Hematopoietic multipotent progenitor cell treated with erythropoietin and hydrocortisone succinate and interleukin-3 and kit ligand, for 8 days (in vitro differentiated cells): ENCODE measurements around the gene MPPED1.

Experiments used
- DNase-seq: peaks from one replicate; pipeline ENCODE4 v3.0.0-alpha.2; 2015

The MPPED1 gene, protein sequence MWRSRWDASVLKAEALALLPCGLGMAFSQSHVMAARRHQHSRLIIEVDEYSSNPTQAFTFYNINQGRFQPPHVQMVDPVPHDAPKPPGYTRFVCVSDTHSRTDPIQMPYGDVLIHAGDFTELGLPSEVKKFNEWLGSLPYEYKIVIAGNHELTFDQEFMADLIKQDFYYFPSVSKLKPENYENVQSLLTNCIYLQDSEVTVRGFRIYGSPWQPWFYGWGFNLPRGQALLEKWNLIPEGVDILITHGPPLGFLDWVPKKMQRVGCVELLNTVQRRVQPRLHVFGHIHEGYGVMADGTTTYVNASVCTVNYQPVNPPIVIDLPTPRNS

DNA sequence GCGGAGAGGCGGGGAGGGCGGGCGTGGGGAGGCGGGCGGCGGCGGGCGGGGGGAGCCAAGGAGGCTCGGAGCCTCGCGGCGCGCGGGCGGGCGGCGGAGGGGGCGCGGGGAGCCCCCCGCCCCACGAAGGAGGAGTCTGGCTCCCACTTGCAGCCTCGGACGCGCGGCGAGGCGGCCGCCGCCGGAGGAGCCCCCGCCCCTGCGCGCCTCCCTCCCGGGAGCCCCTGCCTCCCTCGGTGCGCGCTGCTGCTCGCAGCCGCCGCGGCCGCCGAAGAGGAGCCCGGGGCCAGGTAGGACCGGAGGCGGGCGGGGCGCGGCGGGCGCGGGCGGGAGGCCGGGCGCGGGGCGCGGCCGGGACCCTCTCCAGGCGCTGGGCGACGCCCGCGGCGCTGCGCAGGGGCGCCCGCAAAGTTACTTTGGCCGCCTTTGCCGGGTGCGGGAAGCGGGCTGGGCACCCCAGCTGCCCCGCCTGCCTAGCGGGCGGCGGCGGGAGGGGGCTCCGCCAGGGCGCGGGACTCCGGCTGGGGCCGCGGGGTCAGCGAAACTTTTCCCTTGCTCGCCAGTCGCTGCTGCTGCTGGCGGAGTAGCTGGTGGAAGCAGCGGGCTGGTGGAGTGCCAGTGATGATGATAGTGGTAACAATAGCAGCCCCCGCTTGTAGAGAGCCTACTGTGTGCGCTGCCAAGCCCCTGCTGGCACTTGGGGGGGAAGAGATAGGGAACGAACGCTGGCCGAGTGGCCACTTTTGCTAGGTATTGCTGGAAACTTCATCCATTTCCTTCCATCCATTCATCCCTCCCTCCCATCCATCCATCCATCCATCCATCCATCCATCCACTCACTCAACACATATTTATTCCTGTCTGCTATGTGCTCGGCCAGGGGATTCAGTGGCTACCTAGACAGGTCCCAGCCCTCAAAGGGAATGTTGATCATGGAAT lies at the start of gene MPPED1:
Gene MPPED1 (plus strand): TSS at position 146 of the 939 bp plus-strand sequence. CDS start 12,972 bp downstream, outside the sequence.
- no peak for DNase-seq

DNA sequence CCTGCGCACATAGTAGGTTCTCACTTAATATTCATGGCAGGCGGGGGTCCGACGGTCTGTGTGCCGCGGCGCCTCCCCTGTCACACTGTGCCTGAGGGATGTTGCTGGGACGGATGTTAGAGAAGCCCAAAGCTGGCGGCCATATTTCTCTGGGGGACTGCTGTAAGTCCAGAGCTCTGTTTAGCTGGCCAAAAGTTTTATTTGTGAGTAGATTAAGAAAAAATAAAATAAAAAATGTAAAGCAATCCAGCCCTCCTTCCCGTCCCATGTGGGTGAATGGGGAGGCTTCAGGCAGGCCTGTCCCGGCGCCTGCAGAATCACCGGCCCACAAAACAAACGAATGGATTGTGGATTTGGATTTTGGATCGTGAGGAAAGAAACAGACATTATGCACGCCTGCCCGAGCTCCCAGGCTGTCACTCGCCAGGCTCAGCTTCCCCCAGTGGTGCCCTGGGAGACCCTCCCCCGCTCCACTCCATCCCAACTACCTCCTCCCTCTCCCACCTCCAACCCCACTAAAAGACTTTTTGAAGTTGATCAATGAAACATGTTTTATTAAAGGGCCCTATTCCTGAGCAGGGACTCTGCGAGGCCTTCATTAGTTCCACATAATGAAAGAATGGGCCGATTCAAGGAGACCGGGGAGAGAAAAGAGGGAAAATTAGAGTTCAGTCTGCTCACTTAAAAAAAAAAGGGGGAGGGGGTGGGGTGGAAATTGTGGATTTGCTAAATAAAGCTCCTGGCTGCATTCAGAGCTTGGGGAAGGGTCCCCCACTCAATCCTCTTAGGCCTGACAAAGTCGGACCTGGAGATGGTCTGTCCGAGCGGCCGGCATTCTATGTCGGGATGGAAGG lies 48.3 kb upstream of the MPPED1 start:
- no peak for DNase-seq

DNA sequence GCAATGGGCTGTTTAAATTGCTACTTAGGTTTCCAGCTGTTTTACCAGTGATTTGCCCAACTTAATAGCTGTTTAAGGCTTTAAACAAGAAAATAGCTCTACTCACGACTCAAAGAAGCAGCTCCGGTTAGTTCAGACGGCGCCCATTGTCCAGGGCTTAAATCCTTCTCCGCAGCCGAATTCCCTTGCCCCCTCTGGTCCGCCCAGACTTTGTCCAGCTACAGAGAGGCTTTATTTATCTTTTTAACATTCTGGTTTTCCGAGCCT lies 47.7 kb upstream of the MPPED1 start:
- DNase-seq: no peak

DNA sequence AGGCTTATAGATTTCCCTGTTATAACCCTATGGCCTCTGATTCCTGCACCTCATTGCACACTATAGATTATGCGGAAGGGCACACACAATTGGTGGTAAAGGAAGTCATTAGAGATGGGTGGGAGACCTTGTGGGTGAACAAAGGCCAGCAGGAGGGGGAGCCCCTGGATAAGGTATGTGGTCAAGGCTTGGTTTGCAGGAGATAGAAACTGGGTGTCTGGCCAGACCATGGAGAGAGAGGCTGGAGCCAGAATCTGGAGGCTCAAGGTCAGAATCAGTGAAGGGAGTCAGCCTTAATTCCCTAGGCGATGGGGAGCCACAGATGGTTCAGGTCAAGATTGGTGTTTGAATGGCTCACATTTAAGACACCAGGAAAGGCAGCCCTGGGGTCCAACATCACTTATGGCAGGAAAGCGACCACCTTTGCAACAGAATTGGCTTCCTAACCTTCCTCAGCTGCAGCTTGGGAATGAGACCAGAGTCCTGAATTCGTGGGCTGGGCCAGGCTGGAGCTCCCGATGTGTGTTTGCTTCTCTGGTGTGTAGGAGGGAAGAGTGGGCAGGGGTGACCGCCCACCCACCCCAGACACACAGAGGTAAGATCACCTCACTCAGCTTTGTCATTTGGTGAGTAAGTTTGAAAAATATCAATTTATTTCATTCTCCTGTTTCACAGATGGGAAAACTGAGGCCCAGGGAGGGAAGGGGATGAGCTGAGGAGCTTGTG lies 45.9 kb upstream of the MPPED1 start:
- no peak for DNase-seq

DNA sequence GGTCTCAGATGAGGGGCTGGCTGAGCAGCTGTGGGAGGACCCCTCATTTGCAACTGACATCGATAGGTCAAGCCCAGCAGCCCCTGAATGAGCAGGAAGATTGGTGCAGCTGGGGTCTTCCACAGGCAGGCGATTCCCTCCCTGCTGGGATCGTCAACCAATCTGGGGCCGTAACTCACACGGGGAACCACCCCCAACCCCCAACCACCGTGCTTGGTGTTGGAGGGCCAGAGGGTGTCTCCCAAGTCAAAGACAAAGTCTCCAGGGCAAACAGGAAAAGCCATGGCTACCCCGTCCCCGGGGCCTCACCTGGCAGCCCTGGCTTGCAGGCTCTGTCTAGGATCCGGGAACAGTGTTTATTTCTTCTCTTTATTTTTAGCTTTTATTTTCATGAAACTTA lies 41.8 kb upstream of the MPPED1 start:
- DNase-seq: no peak

DNA sequence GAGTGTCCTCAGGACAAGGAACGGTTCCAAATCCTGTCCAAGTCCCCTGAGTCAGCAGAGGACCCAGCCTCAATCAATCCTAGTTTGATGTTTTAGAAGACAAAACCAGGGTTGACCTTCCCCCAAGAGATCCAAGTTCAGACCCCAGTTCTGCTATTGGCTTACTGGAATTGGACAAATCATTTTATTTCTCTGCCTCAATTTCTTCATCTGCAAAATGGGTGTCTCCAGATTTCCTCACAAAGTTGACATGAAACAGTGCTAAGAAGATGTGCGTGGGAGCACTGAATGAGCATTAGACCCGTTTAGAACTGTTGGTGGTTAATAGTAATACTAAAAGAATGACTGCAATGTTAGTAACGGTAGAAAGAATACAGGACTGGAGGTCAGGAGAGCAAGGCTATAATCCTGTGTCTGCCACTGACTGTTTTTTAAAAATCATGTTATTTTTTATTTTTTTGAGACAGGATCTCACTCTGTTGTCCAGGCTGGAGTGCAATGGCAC lies 35.8 kb upstream of the MPPED1 start:
- no peak for DNase-seq

DNA sequence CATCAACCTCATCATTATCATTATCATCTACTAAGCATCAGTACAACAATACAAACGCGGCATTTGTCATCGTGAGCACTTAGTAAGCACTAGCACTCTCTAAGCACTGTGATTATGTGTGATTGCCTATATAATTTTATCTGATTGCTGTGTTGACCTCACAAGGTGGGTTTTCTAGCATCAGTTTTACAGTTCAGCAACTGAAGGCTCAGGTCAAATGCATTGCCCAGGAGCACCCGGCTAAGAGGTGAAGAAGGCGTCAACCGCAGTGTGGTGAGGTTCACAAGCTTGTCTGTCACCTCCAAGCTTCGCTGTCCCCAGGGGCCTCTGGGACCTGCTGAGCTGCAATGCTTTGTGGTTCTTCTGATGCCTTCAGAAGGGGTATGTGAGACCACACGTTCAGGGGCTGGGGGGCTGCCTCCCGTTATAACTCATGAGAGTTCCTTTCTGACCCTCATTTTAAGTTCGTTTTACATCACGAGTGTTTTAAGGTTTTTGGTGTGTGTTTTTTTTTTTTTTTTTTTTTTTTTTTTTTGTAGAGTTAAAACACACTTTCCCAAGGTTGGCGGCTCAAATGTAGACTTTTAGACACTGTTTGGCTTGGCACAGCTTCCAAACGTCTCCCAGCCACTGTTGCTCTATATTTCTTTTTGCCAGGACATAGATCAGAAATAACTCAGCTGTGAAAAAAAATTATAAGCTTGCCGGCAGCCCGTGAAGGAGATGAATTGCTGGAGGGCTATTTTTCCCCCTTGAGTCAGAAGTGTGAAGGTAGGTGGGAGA lies 34.9 kb upstream of the MPPED1 start:
- DNase-seq: no peak

DNA sequence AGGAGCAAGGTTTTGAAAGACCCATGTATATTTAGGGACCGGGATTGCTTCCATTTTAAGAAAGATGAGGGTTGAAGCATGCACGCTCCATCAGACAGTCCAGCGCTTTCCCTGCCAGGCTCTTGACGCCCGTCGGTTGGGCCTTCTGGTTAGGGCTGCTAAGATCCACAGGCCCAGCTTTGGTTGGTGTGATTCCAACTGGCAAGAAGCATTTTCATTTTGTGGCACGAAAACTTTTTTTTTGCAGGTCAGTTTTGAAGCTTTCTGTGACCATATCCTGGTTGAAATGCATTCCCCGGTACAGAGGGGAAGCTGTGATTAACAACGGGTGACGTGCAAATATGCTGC lies 34.3 kb upstream of the MPPED1 start:
- no peak for DNase-seq

DNA sequence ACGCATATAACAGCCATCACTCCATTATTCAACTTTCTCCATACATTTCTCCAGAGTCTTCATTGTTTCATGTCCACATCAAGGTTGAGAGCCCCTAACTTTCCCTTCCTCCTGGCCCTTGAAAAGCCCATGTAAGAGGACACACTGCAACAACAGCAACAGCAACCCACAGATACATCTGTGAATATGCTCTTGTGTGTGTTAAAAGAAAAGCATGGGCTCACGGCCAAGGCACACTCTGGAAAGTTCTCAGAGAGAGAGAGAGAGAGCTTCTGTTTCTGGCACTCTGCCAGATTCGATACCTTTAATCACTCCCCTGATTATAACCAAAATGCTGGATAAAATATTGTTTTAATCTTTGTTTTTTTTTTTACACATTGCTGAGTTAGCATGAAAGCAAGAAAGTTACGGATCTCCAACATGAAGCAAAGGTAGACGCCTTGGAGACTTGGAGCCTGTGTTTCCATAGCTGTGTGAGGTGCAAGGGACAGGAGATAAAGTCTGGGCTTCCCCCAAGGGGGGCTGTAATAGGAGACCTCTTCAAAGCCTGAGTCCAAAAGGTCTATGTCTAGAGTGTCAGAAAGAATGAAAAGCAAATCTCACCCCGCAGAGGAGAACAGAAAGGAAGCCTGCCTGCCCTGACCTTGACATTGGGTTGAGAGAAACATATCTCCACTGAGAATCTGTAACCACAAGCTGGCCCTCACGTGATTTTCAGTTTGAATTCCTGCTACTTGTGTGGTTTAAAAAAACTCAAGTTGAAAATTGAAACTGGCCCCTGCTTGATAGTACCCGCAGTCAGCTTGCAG lies 33.7 kb upstream of the MPPED1 start:
- peak; percentile 54 for DNase-seq

DNA sequence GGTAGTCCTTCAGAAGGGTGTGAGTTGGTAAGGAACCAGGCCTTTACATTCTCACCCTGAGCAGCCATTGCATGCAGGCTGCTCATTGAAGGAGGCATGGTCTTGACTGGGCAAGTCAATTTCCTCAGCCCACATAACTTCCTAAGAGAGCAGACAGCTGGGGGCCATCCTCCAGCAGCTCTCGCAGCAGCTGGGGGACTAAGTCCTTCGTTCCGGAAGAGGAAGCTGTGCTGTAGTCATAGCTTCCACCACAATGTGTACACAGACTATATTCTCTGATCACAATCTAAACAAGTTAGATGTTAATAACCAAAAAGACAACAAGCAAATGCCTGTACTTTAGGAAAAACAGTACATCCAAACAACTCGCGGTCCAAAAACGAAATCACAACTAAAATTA lies 30.1 kb upstream of the MPPED1 start:
- DNase-seq: peak; percentile 9

DNA sequence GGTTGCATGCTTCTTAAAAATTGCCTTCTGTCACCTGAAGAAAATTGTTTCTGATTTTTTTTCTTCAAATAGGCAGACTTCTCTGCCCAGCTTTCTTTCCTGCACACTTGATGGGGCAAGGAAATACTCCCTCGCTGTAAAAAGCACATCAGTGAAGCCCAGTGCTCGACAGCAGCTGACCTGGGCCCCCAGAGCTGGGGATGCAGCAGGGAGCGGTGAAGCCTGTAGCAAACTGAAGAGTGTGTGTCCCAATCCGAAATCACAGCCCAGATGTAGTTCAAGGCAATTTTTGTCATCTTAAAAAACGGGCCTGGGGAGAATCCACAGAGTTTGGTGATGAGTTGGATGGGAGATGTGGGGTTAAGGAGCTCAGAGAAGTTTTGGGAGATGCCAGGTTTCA lies 27.0 kb upstream of the MPPED1 start:
- DNase-seq: no peak

DNA sequence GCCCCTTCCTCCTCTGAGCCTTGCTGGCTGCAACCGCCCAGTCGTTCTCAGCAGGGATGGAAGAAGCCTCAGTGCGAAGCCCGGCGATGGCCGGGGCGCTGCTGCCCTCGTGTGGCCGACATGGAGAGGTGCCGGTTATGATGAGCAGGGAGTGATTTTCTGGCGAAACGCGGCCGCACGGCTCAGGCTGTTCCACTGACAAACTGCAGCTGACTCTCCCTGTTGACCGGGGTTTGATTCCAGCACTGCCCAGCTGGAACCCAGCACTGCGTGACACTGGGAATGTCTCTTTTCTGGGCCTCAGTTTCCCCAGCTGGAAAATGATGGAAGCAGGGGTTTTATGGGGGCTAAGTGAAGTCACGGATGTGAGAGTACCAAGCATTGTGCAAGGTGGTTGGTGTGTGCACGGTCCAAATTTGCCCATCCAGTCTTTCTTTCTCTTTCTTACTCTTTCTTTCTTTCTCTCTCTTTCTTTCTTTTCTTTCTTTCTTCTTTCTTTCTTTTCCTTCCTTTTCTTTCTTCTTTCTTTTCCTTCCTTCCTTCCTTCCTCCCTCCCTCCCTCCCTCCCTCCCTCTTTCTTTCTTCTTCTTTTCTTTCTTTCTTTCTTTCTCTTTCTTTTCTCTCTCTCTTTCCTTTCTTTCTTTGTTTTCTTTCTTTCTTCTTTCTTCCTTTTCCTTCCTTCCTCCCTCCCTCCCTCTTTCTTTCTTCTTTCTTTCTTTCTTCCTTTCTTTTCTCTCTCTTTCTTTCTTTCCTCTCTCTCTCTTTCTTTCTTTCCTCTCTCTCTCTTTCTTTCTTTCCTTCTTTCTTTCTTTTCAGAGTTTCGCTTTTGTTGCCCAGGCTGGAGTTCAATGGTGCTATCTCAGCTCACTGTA lies 25.8 kb upstream of the MPPED1 start:
- peak; percentile 68 for DNase-seq

DNA sequence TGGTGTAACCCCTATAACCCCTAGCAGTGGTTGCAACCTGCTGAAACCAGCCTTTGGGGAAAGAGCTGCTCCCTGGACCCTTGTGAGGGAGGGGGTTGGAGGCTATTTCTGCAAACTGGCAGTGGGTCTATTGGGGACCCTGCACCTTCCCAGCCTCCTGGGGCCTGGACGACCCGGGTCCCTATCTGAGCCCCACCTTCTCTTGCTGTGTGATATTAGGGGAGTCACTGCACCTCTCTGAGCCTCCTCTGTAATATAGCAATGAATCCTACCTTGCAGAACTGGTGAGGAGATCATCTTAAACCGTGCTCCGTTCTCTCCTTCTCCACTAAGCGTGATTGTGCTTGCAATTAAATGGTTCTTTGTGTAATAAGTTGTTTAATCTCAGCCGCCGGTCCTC lies 24.0 kb upstream of the MPPED1 start:
- DNase-seq: no peak

DNA sequence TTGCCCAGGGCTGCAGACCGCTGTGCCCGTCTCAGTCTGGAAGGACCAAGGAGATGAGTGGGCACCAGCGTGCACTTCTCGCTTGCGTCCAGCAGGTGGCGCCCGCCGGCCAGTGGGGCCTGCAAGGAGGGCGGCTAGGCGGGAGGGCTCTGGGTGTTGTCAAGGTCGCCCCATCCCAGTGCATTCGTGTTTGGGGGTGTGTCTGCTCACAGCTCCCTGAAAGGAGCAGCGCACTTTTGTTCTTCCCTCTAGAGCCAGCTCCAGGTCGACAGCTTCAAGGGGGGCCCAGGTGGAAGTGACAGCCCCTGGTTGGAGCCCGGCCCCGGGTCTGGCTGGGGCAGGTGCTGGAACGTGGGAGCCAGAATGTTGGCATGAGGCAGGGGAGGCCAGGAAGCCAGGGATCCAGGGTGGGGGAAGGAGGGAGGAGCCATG lies 23.4 kb upstream of the MPPED1 start:
- peak; percentile 64 for DNase-seq

DNA sequence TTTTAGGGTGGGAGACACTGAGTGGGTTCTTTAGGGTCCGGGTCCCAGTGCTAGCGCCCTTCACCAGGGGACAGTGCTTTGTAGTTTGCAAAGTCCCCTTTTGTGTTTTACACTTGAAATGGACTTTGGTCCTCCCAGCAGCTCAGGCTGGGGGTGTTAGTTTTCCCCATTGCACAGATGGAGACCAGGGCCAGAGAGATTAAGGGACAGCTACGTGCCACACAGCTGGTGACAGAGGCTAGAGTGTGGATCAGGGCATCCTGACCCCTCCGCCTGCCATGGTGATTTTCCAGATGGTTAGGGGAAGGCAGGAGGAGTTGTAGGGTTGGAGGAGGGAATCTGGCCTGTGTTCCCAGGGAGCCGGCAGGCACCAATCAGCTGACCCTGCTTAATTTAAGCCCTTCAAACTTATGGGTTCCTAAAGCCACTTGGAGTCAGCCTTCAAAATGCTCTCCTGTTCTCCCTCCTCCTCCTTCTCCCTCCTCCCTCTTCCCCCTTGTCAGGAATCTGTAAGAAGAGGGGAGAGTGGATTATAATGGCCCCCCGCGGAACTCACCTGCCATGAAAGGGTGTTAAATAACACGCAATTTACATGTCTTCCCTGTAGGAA lies 22.5 kb upstream of the MPPED1 start:
- no peak for DNase-seq

DNA sequence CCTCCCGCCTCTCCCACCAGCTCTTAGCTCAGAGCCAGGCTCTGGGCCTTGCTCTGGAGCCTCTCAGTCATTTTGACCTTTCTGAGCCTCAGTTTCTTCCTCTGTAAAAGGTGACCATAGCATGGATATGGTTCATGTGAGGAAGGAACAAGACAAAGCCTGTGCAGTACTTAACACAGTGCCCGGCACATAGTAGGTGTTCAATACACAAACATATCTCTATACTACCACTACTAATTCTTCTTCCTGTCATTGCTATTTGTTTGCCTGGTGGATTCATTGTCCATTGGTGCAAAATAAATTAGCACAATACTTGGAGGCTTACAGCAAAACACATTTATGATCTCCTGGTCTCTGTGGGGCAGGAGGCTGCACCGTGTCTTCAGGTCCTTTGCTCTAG lies 21.6 kb upstream of the MPPED1 start:
- no peak for DNase-seq

DNA sequence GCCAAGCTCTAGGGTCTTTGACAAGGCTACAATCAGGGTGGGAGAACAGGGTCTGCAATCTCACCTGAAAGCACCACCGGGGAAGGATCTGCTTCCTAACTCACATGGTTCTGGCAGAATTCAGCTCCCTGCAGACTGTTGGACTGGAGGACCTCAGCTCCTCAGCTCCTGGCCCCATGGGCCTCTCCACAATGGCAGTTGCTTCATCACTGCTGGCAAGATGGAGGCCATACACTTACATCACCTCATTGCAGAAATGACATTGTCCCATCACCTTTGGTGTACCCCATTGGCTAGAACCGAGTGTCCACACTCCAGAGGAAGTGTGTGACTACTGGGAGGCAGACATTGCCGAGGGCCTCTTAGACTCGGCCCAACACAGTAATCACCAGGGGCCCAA lies 20.9 kb upstream of the MPPED1 start:
- no peak for DNase-seq

DNA sequence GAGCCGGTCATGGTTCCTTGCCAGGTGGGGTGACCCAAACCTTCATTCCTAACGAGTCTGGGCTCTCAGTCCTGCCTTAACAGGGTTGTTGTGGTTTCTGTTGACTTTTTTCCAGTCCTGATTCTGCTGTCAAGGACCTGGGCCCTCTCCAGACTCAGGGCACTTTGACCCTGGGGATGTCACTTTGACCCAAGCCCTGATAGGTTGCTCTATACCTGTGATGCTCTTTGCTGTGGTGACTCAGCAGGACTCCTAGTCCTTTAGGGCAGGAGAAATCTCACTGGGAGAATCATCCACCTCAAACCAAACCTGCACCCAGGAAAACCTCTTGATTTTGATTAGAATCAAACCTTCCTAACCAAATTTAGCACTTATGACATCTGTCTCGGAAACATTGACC lies 20.5 kb upstream of the MPPED1 start:
- DNase-seq: no peak

DNA sequence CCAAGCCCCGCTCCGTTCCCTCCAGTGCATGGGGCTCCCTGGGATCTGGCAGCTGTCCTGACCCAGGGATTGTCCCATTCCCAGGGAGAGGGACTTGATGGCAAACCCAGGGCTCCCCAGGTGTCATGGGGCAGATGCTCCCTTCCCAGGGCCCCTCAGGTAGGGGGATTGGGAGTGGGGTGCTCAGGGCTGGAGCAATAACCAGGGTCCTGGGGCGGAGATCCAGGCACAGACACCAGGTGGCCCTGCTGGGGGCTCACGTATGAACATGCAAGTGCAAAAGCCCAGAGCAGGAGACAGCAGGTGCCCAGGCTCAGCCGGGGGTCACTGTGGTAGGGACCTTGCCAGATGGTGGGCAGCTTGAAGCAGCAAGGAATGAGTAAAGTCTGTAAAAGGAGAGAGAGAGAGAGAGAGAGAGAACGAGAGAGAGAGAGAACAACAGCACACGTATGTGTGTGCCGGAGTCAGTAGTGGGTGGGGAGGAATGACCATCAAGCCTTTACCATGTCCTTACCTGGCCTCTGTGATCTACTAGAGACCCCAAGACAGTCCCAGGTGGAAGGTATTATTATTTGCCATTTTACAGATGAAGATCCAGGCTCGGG lies 19.3 kb upstream of the MPPED1 start:
- no peak for DNase-seq
